Activated CD4-positive, CD25-positive, alpha-beta regulatory T cell treated with anti-CD3 and anti-CD28 coated beads, Interleukin-2, amount 50 U/mL, for 24 hours (primary cell): Measurements from ENCODE around the gene CCDC38.
"Not testable (repeated sequence)": the region's sequence is repeated elsewhere in the genome, so short reads cannot be mapped to it uniquely, and the experiment has no call there.

Source experiments
- ATAC-seq, 2 donors: fragments of 150-1000 bp; cut with Tn5 transposase; one replicate each; pipeline ENCODE4 v1.10.0; 2021; ENCODE audit warnings: mild to moderate bottlenecking in 1 of 2, moderate library complexity in 1 of 2

CCDC38 gene

GRCh38 chr12:95881331-95881955, 61.0 kb downstream of the CCDC38 start:
- no peak for ATAC-seq

DNA sequence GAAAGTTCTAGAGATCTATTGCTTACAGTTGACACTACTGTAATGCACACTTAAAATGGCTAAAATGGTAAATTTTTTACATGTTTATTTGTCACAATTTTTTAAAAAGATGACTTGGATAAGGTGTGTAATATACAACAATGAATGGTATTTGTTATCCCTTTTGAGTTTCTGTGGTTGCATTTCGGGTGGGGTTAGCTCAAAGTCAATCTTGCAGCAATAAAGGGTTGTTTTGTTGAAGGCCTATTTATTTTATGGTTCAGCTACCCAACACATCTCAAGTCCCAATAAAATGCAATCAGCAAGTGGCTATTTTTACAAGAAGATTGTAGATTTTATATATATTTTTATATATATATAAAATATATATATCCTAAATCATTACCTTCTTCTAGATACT, 61.5 kb downstream of the CCDC38 start:
- ATAC-seq, result no peak

DNA sequence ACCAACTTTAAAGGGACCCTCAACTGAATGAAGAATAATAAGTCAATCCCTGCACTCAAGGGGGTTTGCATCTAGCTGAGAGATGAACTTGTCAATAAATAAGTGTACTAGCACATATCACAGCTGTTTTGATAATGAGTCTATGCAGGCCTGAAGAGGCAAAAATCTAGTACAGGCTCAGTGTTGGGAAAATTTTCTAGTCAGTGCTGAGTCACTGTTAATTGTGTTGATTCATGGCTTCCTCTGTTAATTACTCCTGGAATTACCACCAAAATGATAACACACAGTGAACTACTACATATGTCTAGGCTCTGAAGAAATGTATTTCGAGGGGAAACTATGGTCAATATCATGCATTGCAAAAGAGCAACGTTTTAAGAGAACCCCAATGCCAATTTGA, 64.8 kb downstream of the CCDC38 start:
- no peak for ATAC-seq

DNA sequence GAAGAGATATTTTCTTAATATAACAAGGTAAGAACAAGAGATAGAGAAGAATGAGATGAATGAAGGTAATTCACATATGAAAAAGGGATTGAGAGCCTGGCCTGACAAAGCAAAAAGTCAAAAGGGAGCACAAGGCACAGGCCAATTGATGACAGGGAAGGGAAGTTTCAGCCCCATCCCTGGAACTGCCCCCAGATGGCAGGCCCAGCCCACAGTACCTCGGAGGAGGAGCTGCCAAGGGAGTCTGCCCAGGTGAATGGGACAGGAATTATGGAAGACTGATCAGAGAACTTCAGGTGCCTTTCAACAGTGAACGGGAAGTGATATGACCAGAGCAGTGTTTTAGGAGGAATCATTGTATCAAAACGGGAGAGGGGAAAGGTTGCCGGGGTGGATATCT, 68.0 kb downstream of the CCDC38 start:
- ATAC-seq, result no peak

DNA sequence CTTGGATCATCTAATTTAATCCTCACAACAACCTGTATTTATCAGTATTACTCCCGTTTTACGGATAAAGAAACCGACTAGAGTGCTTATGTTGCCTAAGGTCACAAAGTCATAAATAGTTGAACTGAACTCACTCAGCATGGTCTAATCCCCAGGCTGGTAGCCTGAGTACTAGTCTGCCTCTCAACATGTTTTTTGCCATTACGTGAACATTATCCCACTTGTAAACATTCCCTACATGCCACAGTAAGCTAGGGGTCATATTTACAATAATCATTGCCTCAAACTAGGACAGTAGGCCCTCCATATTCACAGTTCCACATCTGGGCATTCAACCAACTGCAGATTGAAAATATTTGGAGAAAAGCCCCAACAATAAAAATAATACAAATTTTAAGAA, 71.5 kb downstream of the CCDC38 start:
- ATAC-seq, result no peak

DNA sequence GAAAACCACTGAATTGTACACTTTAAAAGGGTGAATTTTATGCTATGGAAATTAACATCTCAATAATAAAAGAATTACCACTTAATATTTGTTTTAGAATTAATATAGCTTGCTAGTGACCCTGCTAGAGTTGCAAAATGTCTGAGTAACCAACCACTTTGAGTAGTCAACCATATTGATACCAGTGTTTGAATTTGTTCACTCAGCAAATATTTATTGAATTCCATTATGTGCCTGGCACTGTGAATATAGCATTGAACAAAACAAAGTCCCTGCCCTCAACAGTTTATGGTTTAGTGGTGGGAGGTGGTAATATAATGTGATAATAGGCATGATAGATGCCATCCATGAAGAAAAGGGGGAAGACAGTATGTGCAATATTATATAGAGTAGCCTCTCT, 79.1 kb downstream of the CCDC38 start:
- no peak for ATAC-seq

DNA sequence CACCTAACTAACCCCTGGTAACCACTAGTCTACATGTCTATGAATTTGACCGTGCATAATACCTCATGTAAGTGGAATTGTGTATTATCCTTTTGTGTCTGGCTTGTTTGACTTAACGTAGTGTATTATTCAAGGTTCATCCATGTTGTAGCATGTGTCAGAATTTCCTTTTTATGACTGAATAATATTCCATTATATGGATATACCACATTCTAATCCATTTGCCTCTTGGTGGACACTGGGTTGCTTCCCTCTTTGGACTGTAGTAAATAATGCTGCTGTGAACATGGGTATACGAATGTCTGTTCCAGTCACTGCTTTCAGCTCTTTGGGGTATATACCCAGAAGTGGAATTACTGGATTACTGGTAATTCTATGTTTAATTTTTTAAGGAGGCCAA, 80.4 kb downstream of the CCDC38 start:
- ATAC-seq, result no peak

DNA sequence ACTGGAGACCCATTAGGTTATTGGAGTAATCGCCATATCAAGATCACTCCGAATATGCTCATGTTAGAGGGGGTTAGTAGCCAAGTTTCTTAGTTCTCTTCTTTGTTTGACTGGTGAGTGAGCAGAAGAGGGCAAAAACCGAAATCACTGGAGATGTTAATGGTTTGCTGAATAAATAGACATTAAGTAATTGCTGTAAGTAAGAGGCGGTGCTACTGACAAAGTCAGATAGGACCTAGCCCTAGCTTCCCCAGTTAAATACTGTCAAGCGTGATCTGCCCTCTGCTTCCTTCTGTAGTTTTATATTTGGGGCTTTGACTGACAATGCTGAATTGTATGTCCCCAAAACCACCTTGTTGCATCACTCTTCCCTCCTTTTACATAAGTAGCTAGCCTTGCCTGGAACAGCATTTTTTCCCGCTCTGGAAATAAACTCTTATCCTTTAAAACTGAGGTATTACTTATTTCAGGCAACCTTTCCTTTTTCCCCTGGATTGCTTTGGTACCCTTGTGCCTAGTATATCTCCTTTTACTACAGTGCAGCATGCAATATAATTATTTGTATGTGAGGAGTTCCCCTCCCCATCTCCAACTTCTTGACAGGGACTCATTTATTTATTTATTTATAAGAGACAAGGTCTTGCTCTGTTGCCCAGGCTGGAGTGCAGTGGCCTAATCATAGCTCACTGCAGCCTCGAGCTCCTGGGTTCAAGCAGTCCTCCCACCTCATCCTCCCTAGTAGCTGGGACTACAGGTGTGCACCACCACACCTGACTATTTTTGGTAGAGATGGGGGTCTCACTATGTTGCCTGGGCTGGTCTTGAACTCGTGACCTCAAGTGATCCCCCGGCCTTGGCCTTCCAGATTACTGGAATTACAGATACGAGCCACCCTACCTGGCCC, 82.2 kb downstream of the CCDC38 start:
- no peak for ATAC-seq

GRCh38 chr12:95859344-95859816, 83.0 kb downstream of the CCDC38 start:
- ATAC-seq, result peak; percentile 22 to 26

GRCh38 chr12:95858451-95859343, 83.7 kb downstream of the CCDC38 start, which contains the start of gene SNRPF:
SNRPF (plus strand) TSS chr12:95858952; CDS start chr12:95859074, 122 bp downstream.
- peak; percentile 98 to 99 for ATAC-seq

- ATAC-seq, result no peak
Observed at GRCh38 chr12:95857799-95858198, 84.6 kb downstream of the CCDC38 start.

DNA sequence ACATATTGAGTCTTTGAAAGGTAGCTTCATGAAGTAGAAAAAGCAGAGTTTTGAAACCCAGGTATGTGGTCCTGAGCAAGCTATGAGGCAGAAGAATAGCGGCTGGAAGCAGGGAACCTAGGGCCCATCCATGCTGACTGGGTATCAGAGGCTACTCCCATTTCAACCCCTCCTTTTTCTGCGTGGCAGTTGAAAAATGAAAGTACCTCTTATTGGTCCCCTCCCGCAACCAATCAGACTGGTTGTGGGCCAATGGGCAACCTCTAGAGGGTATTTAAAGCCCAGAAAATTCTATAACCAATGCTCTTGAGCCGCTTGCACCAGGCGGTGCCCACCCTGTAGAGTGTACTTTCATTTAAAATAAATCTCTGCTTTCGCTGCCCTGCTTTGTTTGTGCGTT, 85.3 kb downstream of the CCDC38 start:
- no peak for ATAC-seq

- no peak for ATAC-seq
Observed at GRCh38 chr12:95852133-95852532, 90.3 kb downstream of the CCDC38 start.

DNA sequence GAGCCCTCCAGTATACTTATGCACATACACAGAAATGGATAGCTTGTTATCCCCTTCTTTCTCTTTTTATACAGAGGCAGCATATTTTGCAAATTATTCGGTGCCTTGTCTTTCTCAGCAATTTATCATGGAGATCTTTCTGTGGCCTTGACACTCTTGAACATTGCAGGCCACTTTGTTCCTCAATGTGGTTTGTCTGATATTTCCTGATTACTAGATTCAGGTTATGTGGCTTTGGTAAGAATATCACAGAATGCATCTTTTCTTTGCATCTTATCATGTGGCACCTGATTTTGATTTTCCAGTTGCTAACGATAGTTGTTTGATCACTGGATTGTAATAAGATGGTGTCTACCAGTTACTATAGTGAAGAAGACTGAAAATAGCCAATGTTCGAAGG, 90.8 kb downstream of the CCDC38 start:
- no peak for ATAC-seq

DNA sequence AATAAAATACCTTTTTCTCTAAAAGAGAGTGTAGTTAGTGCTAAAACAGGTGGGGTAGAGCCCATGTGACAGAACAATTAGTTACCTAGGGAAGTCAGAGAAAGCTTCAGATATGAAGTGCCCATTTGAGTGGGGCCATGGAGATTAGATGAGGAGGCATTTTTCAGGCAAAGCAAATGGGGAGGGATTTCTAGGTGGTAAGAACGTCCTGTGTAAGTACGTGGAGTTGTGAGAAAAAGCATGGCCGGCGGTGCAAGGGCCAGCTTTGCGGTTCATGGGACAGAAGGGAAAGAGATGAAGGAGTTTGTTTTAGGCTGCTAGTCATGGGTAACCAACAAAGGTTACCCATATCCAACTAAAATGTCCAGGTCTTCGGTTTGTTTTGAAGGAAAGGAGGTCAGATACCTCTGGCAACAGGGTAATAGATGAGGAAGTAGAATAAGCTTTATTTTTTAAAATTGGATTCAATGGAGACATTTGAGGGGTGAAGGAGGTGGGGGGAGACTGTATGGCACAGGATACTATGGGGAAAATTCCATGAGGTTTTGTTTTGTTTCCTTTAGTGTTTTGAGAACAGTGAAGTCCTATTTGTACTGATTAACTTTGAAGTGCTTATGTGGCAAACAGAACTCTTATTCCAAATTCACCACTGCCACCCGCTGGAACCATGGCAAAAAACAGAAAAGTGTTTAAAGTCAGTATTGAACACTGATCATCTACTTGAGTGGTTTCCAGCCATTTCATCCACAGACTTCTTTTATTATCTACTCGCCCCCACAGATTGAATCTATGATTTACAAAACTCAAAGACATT, 93.6 kb downstream of the CCDC38 start:
- no peak for ATAC-seq

- ATAC-seq, result not testable (repeated sequence)
Observed at GRCh38 chr12:95842426-95842825, 100.0 kb downstream of the CCDC38 start.

- no peak for ATAC-seq
Observed at GRCh38 chr12:95838125-95838524, 104.3 kb downstream of the CCDC38 start.

- no peak for ATAC-seq
Observed at GRCh38 chr12:95837240-95838038, 105.0 kb downstream of the CCDC38 start.

DNA sequence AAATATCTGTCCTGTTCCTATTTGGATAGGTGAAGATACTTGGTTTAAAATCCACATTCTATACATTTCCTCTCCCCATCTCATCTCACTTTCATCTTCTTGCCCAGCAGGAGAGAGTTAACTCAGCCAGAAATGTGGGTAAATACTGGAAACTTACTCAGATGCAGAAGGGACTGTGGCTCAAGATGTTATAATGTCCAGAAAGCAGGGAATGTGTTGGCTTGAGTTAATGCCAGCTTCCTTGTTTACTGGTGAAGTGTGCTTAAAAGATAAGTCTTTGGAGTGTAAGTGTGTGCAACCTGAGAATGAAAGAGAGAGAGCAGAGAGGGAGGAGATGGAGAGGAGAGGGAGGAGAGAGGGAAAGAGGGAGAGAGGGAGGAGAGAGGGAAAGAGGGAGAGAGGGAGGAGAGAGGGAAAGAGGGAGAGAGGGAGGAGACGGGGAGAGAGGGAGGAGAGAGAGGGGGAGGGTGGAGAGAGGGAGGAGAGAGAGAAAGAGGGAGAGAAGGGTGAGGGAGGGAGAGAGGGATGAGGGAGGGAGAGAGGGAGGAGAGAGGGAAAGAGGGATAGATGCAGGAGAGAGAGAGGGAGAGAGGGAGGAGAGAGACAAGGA, 105.7 kb downstream of the CCDC38 start:
- no peak for ATAC-seq

DNA sequence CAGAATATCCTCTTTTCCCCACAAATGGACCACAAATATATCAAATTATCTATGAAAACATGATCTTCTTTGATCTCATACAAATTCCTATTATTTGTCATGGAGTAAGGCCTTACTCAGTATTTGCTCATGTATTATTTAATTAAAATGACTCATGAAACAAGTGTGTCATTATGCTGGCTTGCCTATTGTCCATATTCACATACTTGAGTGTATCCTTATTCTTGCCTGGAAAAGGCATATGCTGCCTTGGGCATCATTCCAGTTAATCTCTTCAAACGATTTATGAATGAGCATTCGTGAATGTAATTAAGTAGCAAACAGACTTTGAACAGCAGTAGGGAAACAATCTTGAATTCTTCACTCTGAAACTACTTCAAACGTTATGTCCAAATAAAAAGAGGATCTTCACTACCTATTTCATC, 106.2 kb downstream of the CCDC38 start:
- ATAC-seq, result no peak

DNA sequence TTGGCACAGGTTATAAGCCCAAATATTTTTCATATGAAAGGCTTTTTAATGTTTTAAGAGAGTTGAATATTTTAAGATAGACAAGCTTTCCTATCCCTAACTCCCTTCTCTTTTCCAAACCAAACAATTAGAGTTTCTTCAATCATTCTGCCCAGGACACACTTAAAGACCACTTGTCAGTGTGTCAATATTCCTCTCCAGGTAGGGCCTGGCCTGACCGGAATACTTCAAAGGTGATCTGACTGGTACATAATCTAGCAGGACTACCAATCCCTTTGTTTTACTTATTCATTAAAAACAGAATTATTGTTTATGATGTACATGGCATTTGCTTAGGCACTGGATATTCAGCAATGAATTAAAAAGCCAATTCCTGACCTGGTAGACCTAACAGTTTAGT, 107.8 kb downstream of the CCDC38 start:
- no peak for ATAC-seq
